Colonic mucosa (tissue), 4 donors: ENCODE results near the gene DOK5. TPM values are rescaled to one million over a fixed set of nuclear protein-coding genes. Genes with fewer than 3 reads are reported as not detected.

ENCODE experiments used
- DNase-seq: peaks from one replicate; pipeline ENCODE4 v3.0.0-alpha.2; 2020
- H3K27ac ChIP-seq: fragments of 200-600 bp; one replicate; pipeline ENCODE4 v1.8.0; 2021
- H3K27me3 ChIP-seq: fragments of 200-600 bp; one replicate; pipeline ENCODE4 v1.8.0; 2021
- H3K36me3 ChIP-seq: fragments of 200-600 bp; one replicate; pipeline ENCODE4 v1.8.0; 2021
- H3K4me1 ChIP-seq: fragments of 200-600 bp; one replicate; pipeline ENCODE4 v1.8.0; 2021; ENCODE audit warnings: mild to moderate bottlenecking
- H3K4me3 ChIP-seq: fragments of 200-600 bp; one replicate; pipeline ENCODE4 v1.8.0; 2021
- H3K9ac ChIP-seq, 2 donors: one replicate each; pipeline ENCODE4 v1.7.0; 2013; ENCODE audit warnings: control low read depth in 2 of 2, low read depth in 2 of 2, low read length in 2 of 2
- H3K9me3 ChIP-seq: fragments of 200-600 bp; one replicate; pipeline ENCODE4 v1.8.0; 2021
- CTCF ChIP-seq: fragments of 200-600 bp; IDR thresholded peaks from one replicate; pipeline ENCODE4 v1.8.0; 2022; ENCODE audit warnings: antibody characterized with exemption, mild to moderate bottlenecking
- intact Hi-C: fragments of 100-400 bp; cut with DNase I; formaldehyde crosslinking; loops from one replicate; pipeline ENCODE4 v1.14.1; 2022
- total RNA-seq, 2 donors: library from RNA; stranded (reverse); fragmentation: NEBNext Ultra II Directional in 1 of 2; extraction: Animal tissue kit (Norgen Biotek cat#: 25700) in 1 of 2; gene quantifications; one replicate each; pipeline ENCODE4 v1.2.1, GENCODE V29; 2021
- donor health status: healthy.
- donor health status: DM: no; HTN: no; CAD: no.
- donor health status: DM: no; HTN: no; CAD: no.

DOK5 gene
- total RNA-seq, 2 donors from 2014 or later = 0.80 TPM; not detected in 1

GRCh38 chr20:54650052-54650719 lies 174.8 kb downstream of the DOK5 start:
- Histone ChIP-seq H3K27ac (no peak overlapping the region), H3K36me3 (no peaks in the 10 kb centered on the region), H3K4me1 (no peaks in the 10 kb centered on the region), H3K27me3 (no peaks in the 10 kb centered on the region), H3K9ac (no peak overlapping the region), H3K4me3 (no peak overlapping the region), H3K9me3 (no peaks in the 10 kb centered on the region)
- no peak for TF ChIP-seq CTCF
- intact Hi-C loops = no loop called here
- no peak for DNase-seq

DNA sequence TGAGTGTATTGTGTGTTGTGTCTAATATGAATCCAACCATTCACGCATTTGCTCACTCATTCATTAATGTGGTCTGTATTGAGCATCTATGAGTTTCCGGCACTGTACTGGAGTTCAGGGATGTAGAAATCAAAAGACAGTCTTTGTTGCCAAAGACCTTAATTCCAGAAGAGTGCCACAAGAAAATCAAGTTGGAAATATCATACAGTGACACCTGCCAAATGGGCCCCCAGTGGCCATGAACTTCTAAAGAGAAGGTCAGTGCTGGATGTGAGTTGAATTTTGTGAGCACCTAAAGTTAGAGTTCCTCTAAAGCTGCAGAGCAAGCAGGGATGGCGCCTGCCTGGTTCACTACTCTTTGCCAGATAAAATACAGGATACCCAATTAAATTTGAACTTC lies 175.9 kb downstream of the DOK5 start:
- no peak for TF ChIP-seq CTCF
- Histone ChIP-seq H3K36me3 (no peaks in the 10 kb centered on the region), H3K4me3 (no peak overlapping the region), H3K27ac (no peak overlapping the region), H3K9me3 (no peaks in the 10 kb centered on the region), H3K9ac (no peak overlapping the region), H3K4me1 (no peaks in the 10 kb centered on the region), H3K27me3 (no peaks in the 10 kb centered on the region)
- no peak for DNase-seq
- intact Hi-C loops = no loop called here

DNA sequence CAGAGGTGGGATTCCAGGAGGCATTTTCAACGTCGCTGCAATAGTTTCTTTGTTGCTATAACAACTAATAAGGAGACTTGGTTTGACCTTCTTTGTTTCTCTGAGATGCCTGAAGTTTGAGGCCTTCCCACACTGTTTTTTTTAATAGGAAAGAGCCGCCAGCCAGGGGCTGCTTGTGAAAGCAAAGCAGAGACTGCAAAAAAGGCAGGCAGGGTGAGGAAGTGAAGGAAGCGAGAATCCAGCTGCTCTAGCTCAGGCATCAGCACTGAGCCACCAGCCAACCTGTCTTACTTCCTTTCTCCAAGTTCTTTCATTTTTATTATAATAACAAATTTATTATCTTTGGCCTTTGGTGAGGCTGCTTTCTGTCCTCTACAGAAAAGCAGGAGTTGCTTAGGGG lies 179.1 kb downstream of the DOK5 start:
- Histone ChIP-seq H3K9me3 (no peaks in the 10 kb centered on the region), H3K27ac (no peak overlapping the region), H3K4me3 (no peak overlapping the region), H3K9ac (no peak overlapping the region), H3K4me1 (no peaks in the 10 kb centered on the region), H3K27me3 (no peaks in the 10 kb centered on the region), H3K36me3 (no peaks in the 10 kb centered on the region)
- DNase-seq = no peak
- no peak for TF ChIP-seq CTCF
- intact Hi-C loops = no loop called here

DNA sequence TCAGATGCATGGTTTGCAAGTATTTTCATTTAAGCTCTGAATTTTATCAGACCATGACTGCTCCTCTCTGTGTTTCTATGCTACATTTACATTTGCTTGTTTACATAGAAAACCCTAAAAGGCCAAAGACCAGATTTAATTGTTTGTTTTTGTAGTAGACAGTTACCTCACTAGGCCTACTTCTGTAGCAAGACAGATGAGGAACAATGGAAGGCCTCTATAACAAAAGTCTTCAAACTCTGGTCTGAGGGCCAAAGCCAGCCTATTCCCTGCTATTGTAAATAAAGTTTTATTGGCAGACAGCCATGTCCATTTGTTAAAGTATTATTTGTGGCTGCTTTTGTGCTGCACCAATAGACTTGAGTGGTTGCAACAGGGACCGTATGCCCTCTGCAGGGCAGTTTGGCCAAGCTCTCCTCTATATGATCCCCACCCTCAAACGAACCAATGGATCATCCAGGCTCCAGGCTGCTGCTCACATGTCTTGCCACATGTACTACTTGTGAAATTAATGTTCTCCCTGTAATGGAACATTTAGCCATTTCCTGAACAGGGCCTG lies 182.0 kb downstream of the DOK5 start:
- intact Hi-C loops = no loop called here
- Histone ChIP-seq H3K4me3 (no peak overlapping the region), H3K9me3 (no peaks in the 10 kb centered on the region), H3K9ac (no peak overlapping the region), H3K4me1 (no peaks in the 10 kb centered on the region), H3K27me3 (no peaks in the 10 kb centered on the region), H3K36me3 (no peaks in the 10 kb centered on the region), H3K27ac (no peak overlapping the region)
- no peak for TF ChIP-seq CTCF
- no peak for DNase-seq

DNA sequence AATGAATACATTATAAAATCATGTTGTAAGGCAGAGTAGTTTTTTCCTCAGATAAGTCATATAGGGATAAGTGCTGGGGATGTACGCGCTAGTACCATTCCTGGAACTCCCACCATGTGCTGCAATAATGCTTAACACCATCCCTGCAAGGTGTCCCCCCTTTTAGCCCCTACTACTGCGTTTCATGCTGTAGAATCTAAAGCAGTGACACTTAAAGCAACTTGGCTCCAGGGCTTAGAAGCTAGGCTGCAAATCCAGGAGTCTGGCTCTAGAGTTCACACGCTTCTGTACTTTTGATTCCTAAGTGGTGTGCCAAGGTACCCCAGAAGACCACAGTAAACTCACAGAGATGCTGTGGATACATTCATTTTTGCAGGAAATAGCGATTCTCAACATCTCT lies 183.1 kb downstream of the DOK5 start:
- intact Hi-C loops = no loop called here
- DNase-seq = no peak
- no peak overlapping the region for H3K4me3 ChIP-seq

More for the DNA sequence above, 183.1 kb downstream of the DOK5 start:
- no peak overlapping the region for H3K27ac ChIP-seq
- H3K9me3 ChIP-seq = no peaks in the 10 kb centered on the region
- H3K4me1 ChIP-seq = no peaks in the 10 kb centered on the region
- H3K36me3 ChIP-seq = no peaks in the 10 kb centered on the region
- no peaks in the 10 kb centered on the region for H3K27me3 ChIP-seq
- no peak for TF ChIP-seq CTCF
- H3K9ac ChIP-seq = no peak overlapping the region
